Subcutaneous abdominal adipose tissue (tissue), 5 donors: Measurements from ENCODE around the gene TTC1.
A peak's percentile ranks its signal among the peaks of the same experiment; 100 is the strongest.
"Not testable (repeated sequence)": the region's sequence is repeated elsewhere in the genome, so short reads cannot be mapped to it uniquely, and the experiment has no call there.

ENCODE experiments used
- H3K27ac ChIP-seq: one replicate; pipeline ENCODE4 v1.7.0; 2013; ENCODE audit warnings: low read depth, mild to moderate bottlenecking, inconsistent platforms, low read length, moderate library complexity
- H3K27me3 ChIP-seq, 5 donors: one replicate each; pipeline ENCODE4 v1.7.0; 2013; ENCODE audit warnings: low read length in 5 of 5, inconsistent platforms in 1 of 5; ENCODE audit not compliant: control insufficient read depth in 5 of 5, insufficient read depth in 4 of 5
- H3K36me3 ChIP-seq, 5 donors: one replicate each; pipeline ENCODE4 v1.7.0; 2013; ENCODE audit warnings: low read length in 5 of 5; ENCODE audit not compliant: control insufficient read depth in 5 of 5, insufficient read depth in 5 of 5
- H3K4me1 ChIP-seq, 5 donors: one replicate each; pipeline ENCODE4 v1.7.0; 2013; ENCODE audit warnings: low read length in 5 of 5, mild to moderate bottlenecking in 3 of 5, moderate library complexity in 1 of 5; ENCODE audit not compliant: control insufficient read depth in 5 of 5, insufficient read depth in 5 of 5
- H3K4me3 ChIP-seq, 5 donors: one replicate each; pipeline ENCODE4 v1.7.0; 2013; ENCODE audit warnings: low read length in 5 of 5, low read depth in 1 of 5
- H3K9ac ChIP-seq, 5 donors: one replicate each; pipeline ENCODE4 v1.7.0; 2013; ENCODE audit warnings: low read length in 5 of 5, mild to moderate bottlenecking in 4 of 5, moderate library complexity in 3 of 5
- H3K9me3 ChIP-seq, 5 donors: one replicate each; pipeline ENCODE4 v1.7.0; 2013; ENCODE audit warnings: low read length in 5 of 5; ENCODE audit not compliant: control insufficient read depth in 5 of 5
- donor health status: healthy.
- donor health status: healthy.
- donor health status: healthy.
- donor health status: healthy.
- donor health status: healthy.

The TTC1 gene

GRCh38 chr5:160054047-160054446 is 45.1 kb downstream of the TTC1 start:
- Histone ChIP-seq H3K27ac (no peak overlapping the region), H3K4me3 (no peak overlapping the region), H3K36me3 (peaks cover 30 to 87% (median 57%) of the 10 kb centered on the region in 5 donors), H3K4me1 (no peaks in the 10 kb centered on the region), H3K9ac (no peak overlapping the region), H3K27me3 (no peaks in the 10 kb centered on the region), H3K9me3 (no peaks in the 10 kb centered on the region)

- Histone ChIP-seq H3K4me3 (no peak overlapping the region), H3K27ac (no peak overlapping the region), H3K36me3 (peaks cover 30 to 82% (median 55%) of the 10 kb centered on the region in 5 donors), H3K9me3 (no peaks in the 10 kb centered on the region), H3K27me3 (no peaks in the 10 kb centered on the region), H3K9ac (no peak overlapping the region), H3K4me1 (peaks cover 0 to 5% (median 3%) of the 10 kb centered on the region in 5 donors)
Measured at GRCh38 chr5:160054831-160055230, 45.9 kb downstream of the TTC1 start.

- Histone ChIP-seq H3K27me3 (no peaks in the 10 kb centered on the region), H3K9ac (no peak overlapping the region), H3K27ac (no peak overlapping the region), H3K36me3 (peaks cover 22 to 82% (median 54%) of the 10 kb centered on the region in 5 donors), H3K4me1 (peaks cover 0 to 11% (median 3%) of the 10 kb centered on the region in 5 donors), H3K4me3 (no peak overlapping the region), H3K9me3 (no peaks in the 10 kb centered on the region)
Measured at GRCh38 chr5:160057256-160057655, 48.3 kb downstream of the TTC1 start.

- Histone ChIP-seq H3K27ac (no peak overlapping the region), H3K4me3 (no peak overlapping the region), H3K9ac (no peak overlapping the region), H3K36me3 (peaks cover 17 to 74% (median 48%) of the 10 kb centered on the region in 5 donors), H3K4me1 (peaks cover 0 to 17% (median 3%) of the 10 kb centered on the region in 5 donors), H3K9me3 (no peaks in the 10 kb centered on the region), H3K27me3 (no peaks in the 10 kb centered on the region)
Measured at GRCh38 chr5:160060001-160060400, 51.1 kb downstream of the TTC1 start.

DNA sequence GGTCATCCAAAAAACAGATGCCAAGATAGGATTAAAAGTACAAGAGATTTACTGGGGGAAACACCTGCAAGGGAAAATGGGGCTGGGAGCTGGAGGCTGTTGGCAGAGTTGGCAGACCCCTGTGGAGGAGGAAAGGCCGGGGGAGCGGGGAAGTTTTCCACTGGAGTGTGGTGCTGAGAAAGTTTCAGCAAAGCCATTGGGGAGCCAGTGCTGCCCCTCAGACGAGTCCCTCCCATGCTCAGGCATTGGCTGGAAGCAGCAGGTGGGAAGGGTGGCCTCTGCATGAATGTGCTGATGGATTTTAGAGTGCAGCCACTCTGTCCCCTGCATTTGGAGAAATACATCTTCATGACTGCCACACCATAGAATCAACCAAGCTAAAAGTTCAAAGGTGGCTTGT is 52.8 kb downstream of the TTC1 start:
- Histone ChIP-seq H3K4me1 (peaks cover 0 to 17% (median 3%) of the 10 kb centered on the region in 5 donors), H3K27me3 (no peaks in the 10 kb centered on the region), H3K27ac (no peak overlapping the region), H3K4me3 (no peak overlapping the region), H3K9ac (no peak overlapping the region), H3K9me3 (no peaks in the 10 kb centered on the region), H3K36me3 (peaks cover 19 to 68% (median 42%) of the 10 kb centered on the region in 5 donors)

DNA sequence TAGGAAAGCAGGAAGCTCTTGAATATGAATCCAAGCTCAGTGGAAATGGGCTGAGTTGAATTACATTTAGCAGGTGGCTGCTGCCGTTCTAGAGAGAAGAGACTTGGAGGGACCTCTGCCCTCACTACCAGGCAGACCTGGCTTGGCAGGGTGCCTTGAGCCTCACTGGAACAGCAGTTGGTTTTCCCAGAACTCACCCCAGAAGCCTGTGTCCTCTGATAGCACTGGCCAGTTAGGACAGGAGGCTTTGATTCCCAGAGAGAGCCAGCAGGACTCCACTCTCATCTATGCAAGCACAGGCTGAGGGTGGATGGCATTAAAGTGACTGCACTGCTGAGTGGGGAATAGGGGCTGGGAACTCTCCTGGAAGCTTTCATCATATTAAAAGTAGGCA is 55.5 kb downstream of the TTC1 start:
- Histone ChIP-seq H3K9me3 (no peaks in the 10 kb centered on the region), H3K4me3 (no peak overlapping the region), H3K36me3 (peaks cover 15 to 50% (median 35%) of the 10 kb centered on the region in 5 donors), H3K9ac (no peak overlapping the region), H3K27me3 (no peaks in the 10 kb centered on the region), H3K4me1 (peaks cover 0 to 17% (median 2%) of the 10 kb centered on the region in 5 donors), H3K27ac (no peak overlapping the region)

GRCh38 chr5:160064995-160065614 is 56.2 kb downstream of the TTC1 start:
- no peak overlapping the region for H3K4me3 ChIP-seq
- no peaks in the 10 kb centered on the region for H3K27me3 ChIP-seq
- no peak overlapping the region for H3K27ac ChIP-seq
- H3K4me1 ChIP-seq: peaks cover 0 to 10% (median under 1%) of the 10 kb centered on the region in 5 donors
- H3K36me3 ChIP-seq: peaks cover 15 to 48% (median 31%) of the 10 kb centered on the region in 5 donors
- no peaks in the 10 kb centered on the region for H3K9me3 ChIP-seq
- no peak overlapping the region for H3K9ac ChIP-seq

GRCh38 chr5:160069120-160069519 is 60.2 kb downstream of the TTC1 start:
- Histone ChIP-seq H3K36me3 (peaks cover 10 to 22% (median 14%) of the 10 kb centered on the region in 5 donors), H3K4me1 (peaks cover 2 to 21% (median 20%) of the 10 kb centered on the region in 5 donors)
- H3K27me3 ChIP-seq, H3K9me3 ChIP-seq, H3K27ac ChIP-seq, H3K4me3 ChIP-seq, H3K9ac ChIP-seq: not testable (repeated sequence)

- Histone ChIP-seq H3K27ac (no peak overlapping the region), H3K4me1 (peaks cover 2 to 20% (median 19%) of the 10 kb centered on the region in 5 donors), H3K9ac (no peak overlapping the region), H3K27me3 (no peaks in the 10 kb centered on the region), H3K4me3 (peak overlapping the region in 1 of 5 donors; percentile 9), H3K9me3 (no peaks in the 10 kb centered on the region), H3K36me3 (peaks cover 0 to 7% (median 0%) of the 10 kb centered on the region in 5 donors)
Measured at GRCh38 chr5:160071516-160071915, 62.6 kb downstream of the TTC1 start.

DNA sequence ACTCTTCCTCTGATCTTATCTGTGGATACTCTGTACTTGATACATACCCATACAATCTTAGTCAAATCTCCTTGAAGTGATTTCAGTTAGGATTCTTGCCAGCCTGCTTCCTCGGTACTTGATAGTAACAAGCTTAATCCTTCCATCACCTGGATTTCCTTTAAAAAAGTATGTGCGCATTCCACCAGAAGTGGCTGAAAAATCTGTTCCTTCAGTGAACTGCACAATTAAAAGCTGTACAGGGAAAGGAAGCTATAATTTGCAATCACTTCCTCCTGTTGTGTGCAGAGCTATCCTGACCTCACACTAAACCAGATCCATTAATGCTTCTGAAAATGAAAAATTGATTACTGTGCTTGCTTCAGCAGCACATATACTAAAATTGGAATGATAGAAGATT is 63.0 kb downstream of the TTC1 start:
- Histone ChIP-seq H3K4me1 (peaks cover 2 to 20% (median 19%) of the 10 kb centered on the region in 5 donors), H3K36me3 (peaks cover 0 to 7% (median 0%) of the 10 kb centered on the region in 5 donors), H3K27me3 (no peaks in the 10 kb centered on the region), H3K9me3 (no peaks in the 10 kb centered on the region), H3K4me3 (peak overlapping the region in 1 of 5 donors; percentile 9), H3K9ac (no peak overlapping the region), H3K27ac (no peak overlapping the region)
